NCI-H774 (cell line): ENCODE measurements around the gene USP31.
A peak's percentile ranks its signal among the peaks of the same experiment; 100 is the strongest.

Experiments
- DNase-seq: peaks from one replicate; lab custom pipeline; 2025; lab: John Stamatoyannopoulos, UW

USP31 gene, protein sequence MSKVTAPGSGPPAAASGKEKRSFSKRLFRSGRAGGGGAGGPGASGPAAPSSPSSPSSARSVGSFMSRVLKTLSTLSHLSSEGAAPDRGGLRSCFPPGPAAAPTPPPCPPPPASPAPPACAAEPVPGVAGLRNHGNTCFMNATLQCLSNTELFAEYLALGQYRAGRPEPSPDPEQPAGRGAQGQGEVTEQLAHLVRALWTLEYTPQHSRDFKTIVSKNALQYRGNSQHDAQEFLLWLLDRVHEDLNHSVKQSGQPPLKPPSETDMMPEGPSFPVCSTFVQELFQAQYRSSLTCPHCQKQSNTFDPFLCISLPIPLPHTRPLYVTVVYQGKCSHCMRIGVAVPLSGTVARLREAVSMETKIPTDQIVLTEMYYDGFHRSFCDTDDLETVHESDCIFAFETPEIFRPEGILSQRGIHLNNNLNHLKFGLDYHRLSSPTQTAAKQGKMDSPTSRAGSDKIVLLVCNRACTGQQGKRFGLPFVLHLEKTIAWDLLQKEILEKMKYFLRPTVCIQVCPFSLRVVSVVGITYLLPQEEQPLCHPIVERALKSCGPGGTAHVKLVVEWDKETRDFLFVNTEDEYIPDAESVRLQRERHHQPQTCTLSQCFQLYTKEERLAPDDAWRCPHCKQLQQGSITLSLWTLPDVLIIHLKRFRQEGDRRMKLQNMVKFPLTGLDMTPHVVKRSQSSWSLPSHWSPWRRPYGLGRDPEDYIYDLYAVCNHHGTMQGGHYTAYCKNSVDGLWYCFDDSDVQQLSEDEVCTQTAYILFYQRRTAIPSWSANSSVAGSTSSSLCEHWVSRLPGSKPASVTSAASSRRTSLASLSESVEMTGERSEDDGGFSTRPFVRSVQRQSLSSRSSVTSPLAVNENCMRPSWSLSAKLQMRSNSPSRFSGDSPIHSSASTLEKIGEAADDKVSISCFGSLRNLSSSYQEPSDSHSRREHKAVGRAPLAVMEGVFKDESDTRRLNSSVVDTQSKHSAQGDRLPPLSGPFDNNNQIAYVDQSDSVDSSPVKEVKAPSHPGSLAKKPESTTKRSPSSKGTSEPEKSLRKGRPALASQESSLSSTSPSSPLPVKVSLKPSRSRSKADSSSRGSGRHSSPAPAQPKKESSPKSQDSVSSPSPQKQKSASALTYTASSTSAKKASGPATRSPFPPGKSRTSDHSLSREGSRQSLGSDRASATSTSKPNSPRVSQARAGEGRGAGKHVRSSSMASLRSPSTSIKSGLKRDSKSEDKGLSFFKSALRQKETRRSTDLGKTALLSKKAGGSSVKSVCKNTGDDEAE (N-terminal part only)

DNA sequence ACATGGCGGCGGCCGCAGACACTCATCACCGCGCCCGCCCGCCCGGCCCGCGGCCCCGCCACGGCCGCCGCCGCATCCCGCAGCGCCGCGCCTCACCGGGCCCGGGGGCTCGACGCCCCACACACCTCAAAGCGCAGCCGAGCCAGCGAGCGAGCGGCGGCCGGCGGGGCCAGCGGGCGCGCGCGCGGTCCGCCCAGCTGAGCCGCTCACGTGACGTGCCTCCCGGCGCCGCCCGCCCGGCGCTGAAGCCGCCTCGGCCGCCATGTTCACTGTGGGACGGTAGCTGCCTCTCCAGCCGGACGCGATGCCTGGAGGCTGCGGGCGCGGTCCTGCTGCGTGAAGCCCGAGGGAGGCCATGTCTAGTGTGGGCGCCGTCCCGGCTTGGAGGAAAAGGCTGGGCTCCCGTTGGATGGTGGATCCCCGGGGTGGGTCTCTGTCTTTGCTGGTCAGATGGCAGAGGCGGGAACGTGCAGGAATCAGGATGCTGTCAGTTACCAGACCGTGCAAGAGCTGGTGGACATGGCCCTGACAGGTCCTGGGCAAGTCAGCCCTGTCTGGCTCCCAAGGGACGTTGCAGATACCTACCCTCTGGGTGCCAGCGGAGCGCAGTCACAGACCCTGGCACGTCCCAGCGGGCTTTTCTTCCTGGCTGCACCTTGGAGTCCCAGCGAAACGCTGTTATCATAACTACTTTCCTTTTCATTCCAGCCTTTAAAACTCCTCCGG lies at the start of gene USP31:
USP31 (minus strand) TSS at position 186 of the 726 bp plus-strand sequence; CDS start at position 4, 182 bp downstream.
- peak; percentile 96 for DNase-seq

DNA sequence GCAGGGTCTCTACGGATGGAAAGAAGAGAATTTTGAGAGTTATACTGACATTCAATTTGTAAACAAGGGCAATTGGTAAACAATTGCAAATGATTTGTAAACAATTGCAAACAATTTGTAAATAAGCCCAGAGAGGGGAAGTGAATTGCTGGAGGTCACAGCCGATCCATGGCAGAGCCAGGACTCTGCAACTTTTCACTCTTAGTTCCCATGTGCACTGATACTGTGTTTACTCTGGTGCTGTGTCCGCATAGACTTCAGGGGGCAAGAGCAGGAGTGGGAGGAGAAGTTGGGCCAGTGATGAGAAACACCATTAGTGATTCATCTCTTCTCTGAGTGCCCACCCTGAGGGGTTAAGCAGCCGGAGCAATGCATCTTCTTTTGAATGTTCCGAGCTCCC lies 47.3 kb upstream of the USP31 start:
- DNase-seq: no peak

DNA sequence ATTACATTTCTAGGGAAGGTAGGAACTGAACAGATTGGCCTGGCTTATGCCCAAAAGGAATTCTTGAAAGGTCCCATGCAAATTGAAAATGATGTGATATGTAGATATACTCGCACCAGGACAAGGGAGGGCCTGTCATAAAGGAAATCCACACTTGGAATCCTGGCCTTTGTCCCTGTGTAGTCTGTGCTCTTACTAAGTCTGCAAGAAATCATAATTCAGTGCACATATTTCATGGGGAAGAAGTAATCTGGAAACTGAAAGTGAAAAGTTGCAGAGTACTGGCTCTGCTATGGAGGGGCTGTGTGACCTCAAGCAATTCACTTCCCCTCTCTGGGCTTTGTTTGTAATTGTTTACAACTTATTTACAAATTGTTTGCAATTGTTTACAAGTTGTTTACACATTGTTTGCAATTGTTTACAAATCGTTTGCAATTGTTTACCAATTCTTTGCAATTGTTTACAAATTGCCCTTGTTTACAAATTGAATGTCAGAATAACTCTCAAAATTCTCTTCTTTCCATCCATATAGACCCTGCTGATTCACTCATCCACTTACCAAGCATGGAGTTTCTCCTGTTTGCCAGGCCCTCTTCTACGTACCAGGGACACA lies 46.2 kb upstream of the USP31 start:
- DNase-seq: no peak

DNA sequence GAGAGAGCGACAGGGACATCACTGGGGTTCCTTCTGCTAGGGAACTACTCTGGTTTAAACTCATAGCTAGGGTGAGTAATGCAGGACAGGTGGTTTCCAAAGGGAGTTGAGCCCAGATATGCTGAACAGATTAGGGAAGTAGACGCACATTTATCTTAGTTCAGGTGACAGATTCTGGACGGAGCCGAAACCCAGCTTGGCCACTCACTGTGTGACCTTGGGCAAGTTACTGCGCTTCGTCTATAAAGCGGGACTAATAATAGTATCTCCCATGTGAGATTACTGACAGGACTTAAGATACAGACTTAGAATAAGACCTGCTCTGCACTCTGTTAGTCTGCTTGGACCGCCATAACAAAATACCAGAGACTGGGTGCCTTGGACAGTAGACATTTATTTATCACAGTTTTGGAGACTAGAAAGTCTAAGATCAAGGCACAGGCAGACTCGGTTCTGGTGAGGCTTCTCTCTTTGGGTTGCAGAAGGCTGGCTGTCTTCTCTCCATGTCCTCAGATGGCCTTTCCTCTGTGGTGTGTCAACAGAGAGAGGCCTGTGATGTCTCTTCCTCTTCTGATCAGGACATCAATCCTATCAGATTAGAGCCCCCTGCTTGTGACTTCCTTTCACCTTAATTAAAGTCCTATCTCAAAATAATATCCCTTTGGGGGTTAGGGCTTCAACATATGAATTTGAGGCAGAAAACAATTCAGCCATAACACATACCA lies 45.4 kb upstream of the USP31 start:
- DNase-seq: no peak

DNA sequence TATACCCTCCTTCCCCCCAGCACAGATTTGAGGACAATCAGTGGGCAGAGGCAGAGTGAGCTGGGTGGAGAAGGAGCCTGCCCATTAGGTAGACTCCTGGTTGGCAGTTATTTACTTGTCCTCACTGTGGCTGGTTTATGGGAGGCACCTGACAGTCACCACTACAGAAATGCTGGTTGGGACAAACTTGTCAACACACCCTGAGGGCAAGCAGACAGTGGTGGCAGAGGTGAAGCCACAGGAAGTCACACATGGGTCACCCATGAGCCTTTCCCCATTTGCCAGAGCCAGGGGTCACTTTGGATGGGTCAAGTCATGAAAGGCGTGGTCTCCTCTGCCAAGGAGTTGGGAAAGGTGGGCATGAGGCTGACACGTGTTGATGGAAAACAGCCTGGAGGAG lies 39.7 kb upstream of the USP31 start:
- no peak for DNase-seq

DNA sequence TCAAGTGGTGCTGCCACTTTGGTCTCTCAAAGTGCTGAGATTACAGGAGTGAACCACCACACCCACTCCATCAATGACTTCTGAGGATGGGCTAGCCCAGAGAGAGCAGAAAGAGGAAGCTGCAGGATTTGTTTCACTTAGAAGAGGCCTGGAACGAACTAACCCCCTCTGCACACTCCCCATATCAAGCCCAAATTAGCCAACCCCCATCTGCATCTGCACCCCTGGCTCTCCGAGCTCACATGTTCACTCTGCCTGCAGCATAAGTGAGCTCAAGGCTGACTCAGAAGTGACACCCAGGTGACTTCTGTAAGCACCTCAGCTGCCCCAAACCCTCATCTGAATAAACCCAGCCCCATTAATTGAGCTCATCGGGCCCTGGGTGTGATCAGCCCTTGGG lies 38.1 kb upstream of the USP31 start:
- DNase-seq: no peak

DNA sequence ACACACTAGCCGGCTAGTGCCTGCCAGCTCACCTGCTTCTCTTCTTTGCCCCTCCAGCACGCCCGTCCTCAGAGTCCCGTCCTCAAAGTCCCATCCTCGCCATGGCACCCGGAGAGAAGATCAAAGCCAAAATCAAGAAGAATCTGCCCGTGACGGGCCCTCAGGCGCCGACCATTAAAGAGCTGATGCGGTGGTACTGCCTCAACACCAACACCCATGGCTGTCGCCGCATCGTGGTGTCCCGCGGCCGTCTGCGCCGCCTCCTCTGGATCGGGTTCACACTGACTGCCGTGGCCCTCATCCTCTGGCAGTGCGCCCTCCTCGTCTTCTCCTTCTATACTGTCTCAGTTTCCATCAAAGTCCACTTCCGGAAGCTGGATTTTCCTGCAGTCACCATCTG lies 36.9 kb upstream of the USP31 start:
- no peak for DNase-seq

DNA sequence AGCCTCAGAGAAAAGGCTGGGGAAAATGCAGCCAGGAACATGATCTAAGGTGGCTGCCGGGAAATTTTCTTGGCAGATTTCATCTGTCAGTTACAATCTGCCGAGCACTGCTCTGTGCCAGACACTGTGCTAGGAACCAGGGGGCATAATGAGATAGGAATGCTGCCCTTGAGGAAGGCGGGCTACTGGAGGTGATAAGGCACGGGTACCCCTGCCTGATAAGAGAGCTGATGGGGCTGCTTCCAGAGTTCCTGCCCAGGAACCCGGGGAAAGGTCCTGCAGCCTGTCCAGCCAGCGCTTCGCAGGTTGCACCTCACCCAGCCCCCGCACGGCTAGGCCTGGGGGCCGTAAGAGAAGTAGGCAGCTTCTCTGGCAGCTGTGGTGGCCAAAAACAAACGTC lies 36.4 kb upstream of the USP31 start:
- DNase-seq: no peak

DNA sequence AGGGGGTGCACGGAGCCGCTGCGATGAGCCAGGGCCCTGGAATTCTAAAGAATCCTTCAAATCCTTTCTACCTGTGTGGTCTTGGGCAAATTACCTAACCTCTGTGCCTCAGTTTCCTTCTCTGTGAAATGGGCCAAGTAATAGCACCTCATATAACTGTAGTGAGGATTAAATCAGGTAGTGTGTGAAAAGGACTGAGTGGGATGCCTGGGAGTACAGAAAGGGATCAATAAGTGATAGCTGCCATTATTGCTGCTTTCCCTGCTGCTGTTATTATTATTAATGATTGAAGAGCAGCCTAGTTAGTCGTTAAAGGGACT lies 34.3 kb upstream of the USP31 start:
- DNase-seq: no peak

DNA sequence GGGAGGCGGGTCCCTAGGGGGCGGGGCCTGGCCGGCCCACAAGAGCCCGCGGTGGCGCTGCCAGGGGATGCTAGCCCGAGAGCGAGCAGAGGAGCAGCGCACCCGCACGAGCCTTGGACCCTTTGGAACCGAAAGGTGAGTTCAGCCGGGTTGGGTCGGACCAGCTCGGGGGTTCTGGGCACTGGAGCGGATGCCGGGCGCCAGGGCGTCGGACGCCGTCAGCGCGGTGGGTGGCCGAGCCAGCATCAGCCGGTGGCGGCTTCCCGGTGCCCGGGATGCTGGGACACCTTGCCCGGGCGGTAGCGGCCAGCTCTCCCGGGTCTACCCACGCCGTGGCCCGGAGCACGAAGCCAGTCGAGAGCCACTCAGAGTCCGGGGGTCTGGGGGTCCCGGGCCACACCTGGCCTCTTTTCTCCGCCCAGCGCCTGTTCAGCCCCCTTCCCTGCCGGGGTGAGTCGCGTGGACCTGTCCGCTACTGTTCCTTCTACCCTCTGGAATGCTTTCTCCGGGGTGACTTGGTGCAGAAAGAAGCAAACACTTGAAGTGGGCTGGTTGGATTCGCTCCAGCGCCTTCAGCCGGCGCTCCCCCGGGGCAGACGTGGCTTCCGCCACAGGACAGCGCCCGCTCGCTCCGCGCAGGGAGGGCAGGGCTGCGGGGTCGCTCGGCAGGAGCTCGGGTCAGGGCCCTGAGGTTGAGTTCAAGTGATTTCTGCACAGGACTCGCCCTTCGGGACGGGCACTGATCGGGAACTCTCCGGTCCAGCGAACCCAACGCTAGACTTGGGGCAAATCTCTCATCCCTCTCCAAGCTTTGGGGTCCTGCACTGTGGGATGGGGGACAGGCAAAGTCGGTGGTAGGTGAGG lies 33.7 kb upstream of the USP31 start, which contains the start of gene SCNN1G:
SCNN1G (plus strand) TSS at position 67 of the 864 bp plus-strand sequence. CDS start 3,527 bp downstream, outside the sequence.
- no peak for DNase-seq

DNA sequence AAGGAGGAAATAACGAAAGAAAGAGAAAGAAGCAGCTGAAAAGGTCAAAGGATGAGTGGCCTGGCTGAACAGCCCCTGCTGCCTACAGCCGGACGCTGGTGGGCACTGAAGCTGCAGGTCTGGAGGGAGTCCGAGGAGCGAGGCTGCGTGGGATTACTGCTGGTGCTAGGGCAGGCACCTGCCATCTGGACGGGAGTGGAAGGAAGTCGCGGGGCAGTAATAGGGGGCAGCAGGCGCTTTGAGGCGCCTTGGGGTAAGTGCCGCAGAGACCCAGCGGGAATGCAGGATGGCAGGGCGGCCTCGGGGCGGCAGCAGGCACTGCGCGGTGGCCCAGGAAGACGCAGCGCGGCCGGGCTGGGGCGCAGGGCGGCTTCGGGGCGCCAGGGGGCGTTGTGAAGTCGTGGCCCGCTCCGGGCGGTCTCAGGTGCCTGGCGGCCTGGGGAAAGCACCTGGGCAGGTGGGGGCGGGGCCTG lies 33.0 kb upstream of the USP31 start:
- DNase-seq: peak; percentile 88

DNA sequence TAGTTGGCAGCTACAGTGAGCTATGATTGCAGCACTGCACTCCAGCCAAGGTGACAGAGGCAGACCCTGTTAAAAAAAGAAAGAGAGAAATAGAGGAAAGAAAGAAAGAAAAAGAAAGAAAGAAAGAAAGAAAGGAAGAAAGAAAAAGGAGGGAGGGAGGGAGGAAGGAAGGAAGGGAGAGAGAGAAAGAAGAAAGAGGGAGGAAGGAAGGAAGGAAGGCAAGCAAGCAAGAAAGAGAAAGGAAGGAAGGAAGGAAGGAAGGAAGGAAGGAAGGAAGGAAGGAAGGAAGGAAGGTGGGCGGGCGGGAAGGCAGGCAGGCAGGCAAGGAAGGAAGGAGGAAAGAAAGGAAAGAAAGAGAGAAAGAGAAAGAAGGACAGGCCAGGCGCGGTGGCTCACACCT lies 32.3 kb upstream of the USP31 start:
- no peak for DNase-seq

DNA sequence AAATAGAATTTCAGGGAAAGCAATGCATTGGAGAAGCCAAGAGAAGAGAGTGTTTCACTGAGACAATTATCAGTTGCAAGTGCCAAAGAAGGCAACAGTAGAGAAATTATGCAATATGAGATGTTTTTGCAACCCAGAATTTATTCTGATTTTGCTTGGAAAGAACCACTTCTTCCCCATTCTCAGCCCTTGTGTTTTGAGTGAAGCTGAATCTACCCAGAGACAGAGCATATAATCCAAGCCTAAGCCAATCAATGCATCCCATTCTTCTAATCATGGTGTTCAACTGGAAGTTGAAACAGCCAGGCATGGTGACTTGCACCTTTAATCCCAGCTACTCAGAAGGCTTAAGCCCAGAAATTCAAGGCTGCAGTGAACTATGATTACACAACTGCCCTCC lies 26.4 kb upstream of the USP31 start:
- no peak for DNase-seq

DNA sequence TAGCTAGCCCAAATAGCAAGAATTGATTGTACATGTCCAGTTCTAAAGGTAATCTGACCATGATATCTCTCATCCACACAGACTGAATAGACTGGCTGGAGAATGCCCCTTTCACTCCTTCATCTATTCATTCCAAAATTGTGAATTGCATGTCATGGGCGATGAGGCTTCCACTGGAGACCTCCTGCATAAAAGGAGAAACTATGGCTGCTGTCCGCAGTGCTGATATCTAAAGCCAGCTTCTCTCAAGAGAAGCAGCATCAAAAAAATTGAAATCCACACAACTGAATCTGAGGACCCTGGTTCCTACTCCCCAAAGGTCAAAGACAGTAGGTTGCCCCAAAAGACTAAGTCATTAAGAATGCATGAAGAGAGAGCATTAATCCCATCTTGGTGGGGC lies 25.4 kb upstream of the USP31 start:
- DNase-seq: no peak

DNA sequence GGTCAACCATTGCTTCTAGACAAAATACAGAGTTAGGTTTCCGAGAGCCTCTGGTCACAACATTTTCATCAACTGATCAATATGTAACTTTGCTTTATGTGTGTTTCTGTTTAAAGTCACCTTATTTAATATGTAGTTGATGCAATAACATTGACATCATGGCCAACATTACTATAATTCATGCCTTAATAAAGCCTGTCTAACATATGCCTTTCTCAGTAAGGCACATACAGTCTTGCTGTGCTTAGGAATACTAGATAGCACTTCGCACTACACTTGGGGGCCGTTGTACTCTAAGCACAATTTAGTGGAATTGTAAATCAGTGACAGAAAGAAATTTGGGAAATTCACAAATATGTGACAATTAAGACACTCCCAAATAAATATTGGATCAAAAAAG lies 23.7 kb upstream of the USP31 start:
- no peak for DNase-seq

DNA sequence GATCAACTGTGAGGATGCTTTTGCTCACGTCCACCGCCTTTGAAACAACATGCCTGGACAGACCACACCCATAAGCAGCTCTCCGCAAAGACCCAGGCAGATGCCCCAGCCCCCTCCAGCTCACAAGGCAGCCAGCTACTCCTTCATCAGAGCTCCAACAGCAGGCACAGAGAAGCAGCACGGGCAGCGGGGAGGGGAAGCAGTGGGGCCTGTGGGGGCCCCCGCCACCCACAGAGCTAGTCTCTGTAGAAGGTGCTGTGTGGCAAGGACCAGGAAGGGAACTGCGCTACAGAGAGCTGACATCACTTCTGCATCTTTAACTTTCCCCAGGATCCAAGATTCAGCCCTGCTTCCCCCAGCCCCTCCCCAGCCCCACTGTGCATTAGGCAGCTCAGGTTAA lies 23.3 kb upstream of the USP31 start:
- no peak for DNase-seq

DNA sequence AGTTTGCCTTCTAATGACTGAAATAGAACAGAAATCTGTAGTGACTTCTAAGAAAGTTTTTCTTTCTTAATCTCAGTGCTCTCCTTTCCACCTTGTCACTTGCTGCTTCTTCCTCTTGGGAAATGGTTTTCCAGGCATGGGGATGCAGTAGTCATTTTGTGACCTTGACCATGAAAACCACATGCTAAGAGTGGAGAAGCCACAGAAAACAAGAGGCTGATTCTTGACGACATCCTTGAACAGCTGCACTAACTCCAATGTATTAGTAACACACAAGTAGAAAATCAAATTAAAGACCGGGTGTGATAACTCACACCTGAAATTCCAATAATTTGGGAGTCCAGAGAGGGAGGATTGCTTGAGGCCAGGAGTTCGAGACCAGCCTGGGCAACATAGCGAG lies 15.5 kb upstream of the USP31 start:
- no peak for DNase-seq

DNA sequence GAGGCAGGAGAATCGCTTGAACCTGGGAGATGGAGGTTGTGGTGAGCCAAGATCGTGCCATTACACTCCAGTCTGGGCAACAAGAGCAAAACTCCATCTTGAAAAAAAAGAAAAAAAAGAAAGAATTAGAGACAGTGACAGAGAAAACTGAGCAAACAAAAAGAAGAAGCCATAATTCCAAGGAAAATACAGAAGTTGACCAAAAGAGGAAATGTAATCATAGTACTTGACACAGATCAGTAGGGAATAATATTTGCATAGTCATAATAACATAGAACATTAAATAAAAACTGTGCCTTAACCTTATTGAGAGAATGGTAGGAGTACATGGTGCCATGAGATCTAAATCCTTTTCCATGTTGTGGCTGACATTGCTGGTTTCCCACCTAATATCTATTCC lies 14.7 kb upstream of the USP31 start:
- DNase-seq: no peak

DNA sequence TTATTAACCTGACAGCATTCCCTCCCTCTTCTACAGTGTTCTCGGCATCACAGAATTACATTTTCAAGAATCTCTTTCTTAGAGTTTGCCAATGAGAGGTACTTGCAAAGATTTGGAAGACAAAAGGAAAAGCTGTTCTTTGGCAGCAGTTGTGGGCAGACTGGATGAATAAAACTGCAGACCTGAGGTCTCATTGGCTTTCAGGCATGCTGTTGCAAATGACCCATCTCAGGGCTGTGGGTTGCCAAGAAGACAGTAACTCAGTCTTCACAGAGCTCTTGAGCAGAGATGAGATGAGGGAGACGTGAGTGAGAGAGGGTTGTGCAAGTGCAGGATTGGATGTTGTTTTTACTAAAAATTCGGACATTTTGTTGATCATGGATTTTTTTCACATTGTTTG lies 11.3 kb upstream of the USP31 start:
- no peak for DNase-seq

DNA sequence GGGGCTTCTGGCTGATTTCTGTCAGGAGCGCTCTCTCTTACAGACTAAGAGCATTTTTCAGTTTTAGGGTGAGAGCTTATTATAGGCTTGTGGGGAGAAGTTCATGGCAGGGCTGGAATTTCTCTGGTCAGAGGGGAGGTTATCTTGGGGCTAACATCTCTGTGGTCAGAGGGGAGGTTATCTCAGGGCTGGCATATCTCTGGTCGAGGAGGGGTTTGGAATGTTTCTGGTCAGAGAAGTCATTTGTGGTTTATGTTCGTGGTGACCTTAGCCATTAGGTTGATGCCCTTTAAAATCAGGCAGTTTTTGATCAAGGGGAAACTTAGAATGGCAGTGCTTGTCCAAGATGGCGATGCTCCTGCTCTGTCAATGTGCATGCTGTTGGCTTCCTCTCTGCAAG lies 10.8 kb upstream of the USP31 start:
- no peak for DNase-seq
